Superior temporal gyrus (tissue), 1 donor: ENCODE results near the gene ZBTB4.

Experiments used
- DNase-seq: peaks from one replicate; pipeline ENCODE4 v3.0.0-alpha.2; 2016; ENCODE audit errors: extremely low spot score

Gene ZBTB4

DNA sequence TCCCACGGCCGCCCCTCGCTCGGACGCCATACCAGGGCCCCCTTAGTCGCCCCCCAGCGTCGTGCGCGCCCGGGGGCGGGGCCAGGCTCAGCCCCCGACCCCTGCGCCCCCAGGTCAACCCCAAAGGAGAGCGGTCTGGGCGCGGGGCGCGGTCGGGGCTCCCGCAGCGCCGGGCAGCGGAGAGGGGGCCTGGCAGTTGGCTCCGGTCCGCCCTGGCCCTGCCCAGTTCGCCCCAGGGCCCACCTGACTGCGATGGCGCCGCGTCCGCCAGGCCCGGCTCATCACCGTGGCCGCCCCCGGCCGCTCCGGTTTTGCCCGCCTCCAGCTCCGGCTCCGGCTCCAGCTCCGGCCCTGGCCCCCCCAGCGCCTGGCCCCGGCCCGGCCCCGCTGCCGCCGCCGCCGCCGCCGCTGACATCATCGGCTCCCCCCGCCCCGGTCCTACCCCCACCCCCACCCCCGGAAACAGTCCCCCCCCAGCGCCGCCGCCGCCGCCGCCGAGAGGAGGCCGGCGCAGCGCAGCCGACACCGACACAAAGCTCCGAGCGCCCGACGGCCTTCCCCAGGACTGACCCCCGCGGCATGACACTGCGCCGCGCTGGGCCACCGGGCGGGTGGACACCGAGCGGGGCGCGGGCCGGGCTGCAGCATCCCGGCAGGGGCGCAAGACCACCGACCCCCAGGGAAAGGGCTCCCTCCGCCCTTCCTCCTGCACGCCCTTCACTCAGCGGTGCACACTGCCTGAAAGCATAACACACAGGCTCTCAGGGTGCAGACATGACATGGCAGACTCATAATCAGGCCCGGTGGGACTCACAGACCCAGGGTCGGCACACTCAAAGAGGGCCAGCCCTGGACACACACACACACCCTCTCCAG, at the start of gene ZBTB4:
ZBTB4 (minus strand) TSS at position 419 of the 876 bp plus-strand sequence. CDS start 12,830 bp downstream, outside the sequence.
- no peak for DNase-seq

DNA sequence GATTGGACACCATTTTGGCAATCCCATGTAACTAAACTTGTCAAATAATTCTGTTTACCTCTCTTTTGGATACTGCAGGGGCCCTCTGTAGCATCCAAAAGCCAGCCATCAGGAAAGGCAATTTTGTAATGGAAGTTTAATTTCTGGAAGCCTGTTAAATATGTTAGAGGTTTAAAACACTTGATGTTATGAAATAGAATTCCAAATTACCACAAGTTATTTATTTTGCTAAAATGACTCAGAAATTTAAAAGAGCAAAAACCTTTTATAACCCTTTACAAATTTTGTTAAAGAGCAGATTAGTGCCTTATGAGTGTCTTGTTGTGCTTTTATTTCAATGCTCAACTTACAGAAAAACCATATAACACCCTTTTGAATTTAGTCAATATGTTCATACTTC, 49.4 kb upstream of the ZBTB4 start:
- no peak for DNase-seq

DNA sequence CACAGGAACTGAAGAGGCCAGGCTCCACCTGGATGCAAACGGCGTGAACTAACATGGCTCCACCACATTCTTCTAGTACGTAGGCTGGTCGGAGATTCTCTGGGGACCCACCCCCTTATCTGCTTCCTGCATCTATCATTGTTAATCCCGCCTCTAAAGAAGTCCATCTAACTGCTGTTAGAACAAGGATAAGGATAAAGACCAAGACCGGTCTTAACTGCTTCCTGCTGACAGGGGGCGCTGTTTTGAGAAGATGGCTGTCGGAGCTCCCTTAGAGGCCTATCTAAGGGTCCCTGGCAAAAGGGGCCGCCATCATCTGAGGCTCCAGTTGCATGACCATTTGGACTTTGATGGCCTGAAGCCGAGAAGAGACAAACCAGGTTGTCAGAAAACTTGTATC, 43.6 kb upstream of the ZBTB4 start:
- DNase-seq, result no peak

GRCh38 chr17:7515911-7516610, 36.6 kb upstream of the ZBTB4 start:
- no peak for DNase-seq

DNA sequence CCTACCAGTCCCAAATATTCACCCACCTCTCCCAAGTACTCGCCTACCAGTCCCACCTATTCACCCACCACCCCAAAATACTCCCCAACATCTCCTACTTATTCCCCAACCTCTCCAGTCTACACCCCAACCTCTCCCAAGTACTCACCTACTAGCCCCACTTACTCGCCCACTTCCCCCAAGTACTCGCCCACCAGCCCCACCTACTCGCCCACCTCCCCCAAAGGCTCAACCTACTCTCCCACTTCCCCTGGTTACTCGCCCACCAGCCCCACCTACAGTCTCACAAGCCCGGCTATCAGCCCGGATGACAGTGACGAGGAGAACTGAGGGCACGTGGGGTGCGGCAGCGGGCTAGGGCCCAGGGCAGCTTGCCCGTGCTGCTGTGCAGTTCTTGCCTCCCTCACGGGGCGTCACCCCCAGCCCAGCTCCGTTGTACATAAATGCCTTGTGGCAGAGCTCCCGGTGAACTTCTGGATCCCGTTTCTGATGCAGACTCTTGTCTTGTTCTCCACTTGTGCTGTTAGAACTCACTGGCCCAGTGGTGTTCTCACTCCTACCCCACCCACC, 34.5 kb upstream of the ZBTB4 start:
- DNase-seq, result no peak

- no peak for DNase-seq
Measured at GRCh38 chr17:7512824-7513540, 33.6 kb upstream of the ZBTB4 start.

DNA sequence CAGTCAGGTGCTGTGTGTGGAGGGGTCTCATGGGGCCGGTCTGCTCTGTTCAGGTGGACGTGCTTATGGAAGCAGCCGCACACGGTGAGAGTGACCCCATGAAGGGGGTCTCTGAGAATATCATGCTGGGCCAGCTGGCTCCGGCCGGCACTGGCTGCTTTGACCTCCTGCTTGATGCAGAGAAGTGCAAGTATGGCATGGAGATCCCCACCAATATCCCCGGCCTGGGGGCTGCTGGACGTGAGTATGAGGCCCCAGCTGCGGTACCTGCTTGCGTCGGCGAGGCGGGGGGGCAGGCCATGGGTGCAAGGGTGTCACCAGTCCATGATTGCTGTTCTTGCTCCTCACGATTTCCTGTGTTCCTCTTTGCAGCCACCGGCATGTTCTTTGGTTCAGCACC, 32.7 kb upstream of the ZBTB4 start:
- no peak for DNase-seq

GRCh38 chr17:7511108-7511507, 31.7 kb upstream of the ZBTB4 start:
- DNase-seq, result no peak

DNA sequence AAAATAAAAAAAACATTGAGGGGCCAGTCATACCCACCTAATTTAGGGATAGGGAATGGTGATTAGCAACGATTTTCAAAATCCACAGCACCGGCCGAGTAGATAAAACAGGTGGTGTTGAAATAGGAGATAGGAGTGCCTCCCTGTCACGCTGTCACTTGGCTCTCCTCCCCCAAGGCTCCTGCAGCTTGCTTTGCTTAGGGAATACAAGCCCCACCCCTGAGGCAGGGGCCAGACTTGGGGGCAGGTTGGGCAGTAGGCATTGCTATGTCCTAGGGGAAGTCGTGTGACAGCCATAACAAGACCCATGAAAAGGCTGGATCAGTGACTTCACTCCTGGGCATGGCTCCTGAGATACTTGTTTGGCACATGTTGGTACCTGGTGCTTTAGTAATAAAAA, 30.5 kb upstream of the ZBTB4 start:
- no peak for DNase-seq

GRCh38 chr17:7508846-7509245, 29.4 kb upstream of the ZBTB4 start:
- DNase-seq, result no peak

- DNase-seq, result no peak
Measured at GRCh38 chr17:7508145-7508544, 28.7 kb upstream of the ZBTB4 start.

DNA sequence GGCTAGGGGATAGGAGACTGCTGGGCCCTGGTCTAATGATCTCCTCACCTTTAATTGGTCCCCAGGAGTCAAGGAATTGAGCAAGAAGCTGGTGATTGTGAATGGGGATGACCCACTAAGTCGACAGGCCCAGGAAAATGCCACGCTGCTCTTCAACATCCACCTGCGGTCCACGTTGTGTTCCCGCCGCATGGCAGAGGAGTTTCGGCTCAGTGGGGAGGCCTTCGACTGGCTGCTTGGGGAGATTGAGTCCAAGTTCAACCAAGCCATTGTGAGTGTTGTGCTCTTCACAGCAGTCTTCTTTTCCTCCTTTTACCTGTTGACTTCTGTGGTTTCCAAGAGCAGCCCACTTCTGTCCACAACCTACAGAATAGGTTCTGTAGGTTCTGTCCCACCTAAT, 24.1 kb upstream of the ZBTB4 start:
- no peak for DNase-seq

DNA sequence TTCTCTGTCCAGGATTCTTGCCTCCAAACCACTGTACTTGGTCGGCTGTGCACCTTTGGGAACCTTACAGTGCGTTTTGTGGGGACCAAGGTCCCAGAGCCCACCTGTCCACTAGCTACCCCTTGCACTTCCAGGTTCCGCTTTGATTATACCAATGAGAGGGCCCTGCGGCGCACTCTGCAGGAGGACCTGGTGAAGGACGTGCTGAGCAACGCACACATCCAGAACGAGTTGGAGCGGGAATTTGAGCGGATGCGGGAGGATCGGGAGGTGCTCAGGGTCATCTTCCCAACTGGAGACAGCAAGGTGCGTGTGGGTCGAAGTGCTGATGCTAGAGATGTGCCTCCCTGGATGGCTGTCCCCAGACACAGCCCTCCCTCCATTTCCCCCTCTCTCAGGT, 23.6 kb upstream of the ZBTB4 start:
- DNase-seq, result no peak

DNA sequence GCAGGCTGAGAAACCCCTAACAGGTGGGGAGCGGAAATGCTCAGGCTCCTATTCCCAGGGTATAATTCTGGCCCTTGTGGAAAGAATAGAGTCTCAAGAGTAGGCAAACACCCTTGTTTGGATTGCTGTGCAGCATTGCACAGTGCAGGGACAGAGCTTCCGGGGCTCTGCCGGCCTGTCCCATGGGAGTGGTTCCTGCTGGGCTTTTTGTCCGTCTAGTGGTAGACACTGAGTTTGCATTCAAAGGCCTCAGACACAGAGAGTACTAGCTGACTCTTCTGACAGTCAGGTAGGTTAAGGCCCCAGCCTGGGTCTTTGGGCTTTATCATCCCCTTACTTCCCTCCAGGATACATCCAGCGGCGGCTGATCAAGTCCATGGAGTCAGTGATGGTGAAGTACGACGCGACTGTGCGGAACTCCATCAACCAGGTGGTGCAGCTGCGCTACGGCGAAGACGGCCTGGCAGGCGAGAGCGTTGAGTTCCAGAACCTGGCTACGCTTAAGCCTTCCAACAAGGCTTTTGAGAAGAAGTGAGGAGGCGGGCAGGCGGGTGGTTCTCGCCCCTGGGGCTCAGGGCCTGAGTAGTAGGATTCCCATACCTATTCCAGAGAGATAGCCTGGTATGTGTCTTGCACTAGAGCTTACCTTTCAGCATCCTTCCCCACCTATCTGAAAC, 22.9 kb upstream of the ZBTB4 start:
- no peak for DNase-seq

DNA sequence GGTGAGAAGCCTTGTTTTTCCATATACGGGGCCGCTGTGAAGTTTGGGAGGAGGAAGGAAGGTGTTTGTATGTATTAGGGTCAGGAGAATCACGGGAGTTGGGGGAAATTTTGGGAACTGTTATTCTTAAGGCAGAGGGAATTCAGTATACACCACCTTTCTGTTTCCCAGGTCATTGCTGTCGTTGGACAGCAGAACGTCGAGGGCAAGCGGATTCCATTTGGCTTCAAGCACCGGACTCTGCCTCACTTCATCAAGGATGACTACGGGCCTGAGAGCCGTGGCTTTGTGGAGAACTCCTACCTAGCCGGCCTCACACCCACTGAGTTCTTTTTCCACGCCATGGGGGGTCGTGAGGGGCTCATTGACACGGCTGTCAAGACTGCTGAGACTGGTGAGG, 22.3 kb upstream of the ZBTB4 start:
- no peak for DNase-seq

GRCh38 chr17:7499161-7499560, 19.7 kb upstream of the ZBTB4 start:
- DNase-seq, result no peak

DNA sequence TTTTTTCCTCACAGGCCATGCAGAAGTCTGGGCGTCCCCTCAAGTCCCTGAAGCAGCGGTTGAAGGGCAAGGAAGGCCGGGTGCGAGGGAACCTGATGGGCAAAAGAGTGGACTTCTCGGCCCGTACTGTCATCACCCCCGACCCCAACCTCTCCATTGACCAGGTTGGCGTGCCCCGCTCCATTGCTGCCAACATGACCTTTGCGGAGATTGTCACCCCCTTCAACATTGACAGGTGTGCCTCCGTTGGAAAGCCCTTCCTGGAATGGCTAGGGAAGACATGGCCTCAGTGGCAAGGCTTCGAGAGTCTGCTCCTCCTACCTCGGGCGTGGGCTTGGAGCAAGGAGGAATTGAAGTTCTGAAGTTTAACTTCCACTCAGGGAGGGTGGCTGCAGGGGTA, 18.2 kb upstream of the ZBTB4 start:
- no peak for DNase-seq

GRCh38 chr17:7497228-7497627, 17.8 kb upstream of the ZBTB4 start:
- DNase-seq, result no peak

DNA sequence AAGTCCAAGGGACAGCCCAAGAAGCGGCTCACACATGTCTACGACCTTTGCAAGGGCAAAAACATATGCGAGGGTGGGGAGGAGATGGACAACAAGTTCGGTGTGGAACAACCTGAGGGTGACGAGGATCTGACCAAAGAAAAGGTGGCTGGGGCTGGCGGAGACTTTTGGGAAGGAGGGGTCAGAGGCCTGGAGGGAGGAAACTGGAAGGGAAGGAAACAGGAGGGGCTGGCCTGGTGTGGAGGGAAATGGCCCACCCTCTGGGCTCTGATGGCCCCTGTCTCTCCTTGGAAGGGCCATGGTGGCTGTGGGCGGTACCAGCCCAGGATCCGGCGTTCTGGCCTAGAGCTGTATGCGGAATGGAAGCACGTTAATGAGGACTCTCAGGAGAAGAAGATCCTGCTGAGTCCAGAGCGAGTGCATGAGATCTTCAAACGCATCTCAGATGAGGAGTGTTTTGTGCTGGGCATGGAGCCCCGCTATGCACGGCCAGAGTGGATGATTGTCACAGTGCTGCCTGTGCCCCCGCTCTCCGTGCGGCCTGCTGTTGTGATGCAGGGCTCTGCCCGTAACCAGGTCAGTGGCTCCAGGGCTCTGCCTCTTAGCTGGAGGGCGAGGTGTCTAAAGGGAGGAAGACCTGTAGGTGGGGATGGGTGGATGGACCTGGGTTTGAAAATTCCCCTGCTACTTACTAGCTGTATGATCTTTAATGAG, 17.2 kb upstream of the ZBTB4 start:
- DNase-seq, result no peak

GRCh38 chr17:7495906-7496434, 16.5 kb upstream of the ZBTB4 start:
- DNase-seq, result no peak

- DNase-seq, result no peak
Measured at GRCh38 chr17:7493941-7494340, 14.5 kb upstream of the ZBTB4 start.
